Measurements from ENCODE around the gene MRM2.

- no peak for TF ChIP-seq POLR2A (IDR thresholded peaks at IDR 0.05)
- no peak for TF ChIP-seq CTCF (IDR thresholded peaks at IDR 0.05)
These were observed 19.6 kb upstream of the MRM2 start for GRCh38 chr7:2261611-2262010.

Measured in gastroesophageal sphincter (tissue), 3 donors.